NCI-H187 treated with DMSO at 0.1 percent for 48 hours (cell line): ENCODE results near the gene CACYBP.

Source experiments
- DNase-seq: peaks from one replicate; lab custom pipeline; 2025; lab: John Stamatoyannopoulos, UW

Gene CACYBP

DNA sequence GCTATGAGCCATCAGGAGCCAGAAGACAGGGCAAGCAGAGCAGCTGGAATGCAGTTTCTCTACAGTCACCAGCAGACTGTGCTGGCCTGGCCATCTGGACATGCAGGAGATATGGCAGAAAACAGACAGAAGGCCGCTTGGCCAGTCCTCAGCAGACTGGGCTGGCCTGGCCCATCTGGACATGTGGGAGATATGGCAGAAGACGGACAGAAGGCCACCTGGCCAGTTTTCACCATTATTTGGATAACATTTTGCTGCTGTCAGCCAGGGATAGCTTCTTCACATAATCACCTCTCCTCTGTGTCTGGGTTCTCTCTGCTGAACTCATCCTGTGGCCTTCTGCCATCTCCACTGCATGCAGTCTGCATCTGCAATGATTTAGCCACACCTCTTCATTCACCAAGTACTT, 25.0 kb upstream of the CACYBP start:
- DNase-seq, result no peak

DNA sequence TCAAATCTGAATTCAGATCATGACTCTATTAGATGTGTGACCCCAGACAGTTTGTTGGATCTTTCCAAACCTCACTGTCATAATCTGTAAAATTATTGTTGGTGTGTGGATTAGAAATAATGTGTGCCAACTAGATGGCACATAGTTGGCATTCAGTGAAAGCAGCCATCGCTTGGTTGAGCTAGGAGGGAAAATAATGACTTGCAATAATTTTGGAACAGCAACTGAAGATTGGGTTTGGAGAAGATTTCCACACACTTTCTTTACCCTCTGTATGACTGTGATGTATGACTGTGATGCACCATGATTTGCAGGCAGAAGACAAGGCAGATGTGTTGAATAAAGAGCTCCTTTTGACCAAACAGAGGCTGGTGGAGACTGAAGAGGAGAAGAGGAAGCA, 24.0 kb upstream of the CACYBP start:
- DNase-seq, result no peak

DNA sequence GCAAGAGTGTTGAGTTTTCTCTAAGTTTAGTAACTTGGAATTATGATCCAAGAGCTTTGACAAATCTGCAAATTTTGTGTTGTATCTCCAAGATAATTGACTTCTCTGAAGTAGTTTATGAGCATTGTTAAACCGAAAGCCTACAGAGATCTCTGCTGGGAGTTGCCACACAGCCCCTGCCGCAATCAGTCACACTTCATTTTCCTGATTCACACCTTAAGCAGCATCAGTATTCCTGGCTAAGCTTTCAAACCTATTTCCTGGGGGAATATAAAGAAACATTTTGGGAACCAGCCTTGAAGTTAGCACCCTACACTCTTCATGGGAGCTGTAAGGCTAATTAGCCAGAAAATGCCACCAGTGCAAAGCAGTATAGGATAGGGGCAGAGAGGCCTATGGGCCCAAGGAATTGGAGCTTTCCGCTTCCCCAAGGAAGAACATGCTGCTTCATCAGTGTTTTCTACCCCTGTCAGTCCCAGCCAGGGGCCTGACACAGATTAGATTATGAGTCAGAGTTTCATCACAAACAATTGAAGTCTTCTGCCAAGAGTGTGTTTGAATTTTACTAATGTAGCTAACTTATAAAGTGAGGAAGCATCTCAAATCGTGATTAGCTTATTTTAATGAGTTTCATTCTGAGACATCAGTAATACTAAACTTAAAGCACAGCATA, 23.2 kb upstream of the CACYBP start:
- no peak for DNase-seq

DNA sequence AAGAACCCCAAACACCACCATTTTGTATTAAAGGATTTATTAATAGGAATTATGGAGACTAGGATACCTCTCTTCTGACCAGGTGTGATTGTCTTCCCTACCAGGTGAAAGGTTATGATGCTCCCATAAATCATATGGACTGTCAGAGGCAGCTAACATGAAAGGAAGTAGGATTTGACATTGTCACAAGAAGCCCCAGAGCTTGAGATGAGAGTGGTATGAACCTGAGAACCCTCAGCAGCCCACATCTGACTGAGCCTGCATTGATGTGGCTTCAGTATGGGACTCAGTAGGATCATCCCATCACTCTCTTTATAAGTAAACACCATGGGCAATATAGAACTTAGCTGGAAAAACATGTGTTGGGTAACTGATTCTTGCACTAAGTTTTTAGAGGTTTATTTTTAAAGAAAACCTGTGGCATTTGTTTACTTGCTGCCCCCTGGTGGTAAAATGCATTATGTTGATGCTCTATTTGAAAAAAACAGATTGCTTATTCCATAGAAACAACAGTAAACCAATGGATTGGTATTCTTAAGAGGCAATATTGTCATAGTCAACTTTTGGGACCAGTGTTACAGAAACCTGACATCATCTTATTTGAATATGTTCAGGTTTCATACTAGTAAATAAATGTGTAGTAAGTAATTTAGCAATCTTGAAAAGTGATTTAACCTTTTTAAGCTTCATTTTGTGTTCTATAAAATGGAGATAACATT, 16.6 kb upstream of the CACYBP start:
- no peak for DNase-seq

DNA sequence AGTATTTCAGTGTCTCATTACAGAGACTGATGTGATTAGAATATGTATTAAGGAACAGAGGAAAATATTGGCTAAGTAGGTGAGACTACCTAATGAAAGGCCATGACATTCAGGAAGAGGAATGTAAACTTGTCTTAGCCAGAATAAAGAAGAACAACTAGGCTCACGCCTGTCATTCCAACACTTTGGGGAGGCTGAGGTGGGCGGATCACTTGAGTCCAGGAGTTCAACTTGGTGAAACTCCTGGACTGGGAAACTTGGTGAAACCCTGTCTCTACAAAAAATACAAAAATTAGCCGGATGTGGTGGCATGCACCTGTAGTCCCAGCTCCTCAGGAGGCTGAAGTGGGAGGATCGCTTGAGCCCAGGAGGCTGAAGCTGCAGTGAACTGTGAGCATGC, 14.8 kb upstream of the CACYBP start:
- DNase-seq, result no peak

DNA sequence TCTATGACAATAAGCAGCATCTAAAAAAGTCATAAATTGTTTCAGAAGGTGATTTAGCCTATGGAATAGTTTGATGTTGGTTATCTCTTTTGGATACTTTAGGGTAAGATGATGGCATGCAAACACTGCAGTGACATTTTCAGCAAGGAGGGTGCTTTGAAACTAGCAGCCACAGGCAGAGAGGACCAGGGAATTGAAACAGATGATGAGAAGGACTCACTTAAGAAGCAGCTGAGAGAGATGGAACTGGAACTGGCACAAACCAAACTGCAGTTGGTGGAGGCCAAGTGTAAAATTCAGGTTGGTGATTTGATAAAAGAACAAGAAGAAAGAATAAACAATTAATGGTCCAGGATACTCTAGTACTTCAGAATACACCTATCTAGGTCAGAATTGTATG, 11.2 kb upstream of the CACYBP start:
- no peak for DNase-seq

DNA sequence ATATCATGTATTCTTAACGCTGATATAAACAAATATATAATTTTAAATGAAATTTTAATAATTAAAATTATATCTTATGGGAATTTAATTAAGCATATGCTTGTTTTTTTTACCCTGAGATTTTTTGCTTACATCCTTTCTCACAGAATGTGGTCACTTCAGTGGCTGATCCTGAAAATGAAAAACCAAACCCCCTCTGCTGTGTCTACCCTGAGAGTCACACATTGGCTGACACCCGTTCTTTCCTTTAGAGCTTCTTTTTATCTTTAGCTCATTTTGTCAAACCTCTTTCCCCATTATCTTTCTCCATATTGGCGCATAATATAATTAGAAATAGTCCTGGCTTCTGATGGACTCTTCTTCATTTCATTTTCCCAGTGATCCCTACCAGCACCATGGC, 10.8 kb upstream of the CACYBP start:
- DNase-seq, result no peak

DNA sequence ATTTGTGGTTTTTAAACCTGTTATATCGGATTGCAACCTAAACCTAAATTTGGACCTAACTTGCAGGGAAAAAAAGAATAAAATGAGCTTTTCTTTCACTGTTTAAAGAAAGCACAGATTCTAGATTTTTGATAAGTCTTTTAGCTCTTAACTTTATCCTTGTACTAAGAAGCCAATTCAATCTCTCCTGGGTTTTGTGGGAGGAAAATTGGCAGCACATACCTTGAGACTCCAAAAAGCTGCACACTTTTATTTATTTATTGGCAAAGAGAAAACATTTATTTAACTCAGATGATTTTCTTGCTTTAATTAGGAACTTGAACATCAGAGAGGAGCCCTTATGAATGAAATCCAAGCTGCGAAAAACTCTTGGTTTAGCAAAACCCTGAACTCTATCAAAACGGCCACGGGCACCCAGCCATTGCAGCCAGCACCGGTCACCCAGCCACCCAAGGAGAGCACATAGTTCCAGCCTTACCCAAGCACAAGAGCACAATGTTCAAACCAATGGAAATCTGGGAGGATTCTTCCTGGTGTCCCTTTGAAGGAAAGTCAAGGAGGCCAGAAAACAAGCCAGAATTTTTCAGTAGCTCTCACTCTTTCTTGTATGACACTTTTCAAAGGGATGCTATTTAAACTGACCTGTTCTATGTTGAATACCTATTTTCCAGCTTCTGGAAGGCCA, 10.1 kb upstream of the CACYBP start:
- DNase-seq, result no peak

DNA sequence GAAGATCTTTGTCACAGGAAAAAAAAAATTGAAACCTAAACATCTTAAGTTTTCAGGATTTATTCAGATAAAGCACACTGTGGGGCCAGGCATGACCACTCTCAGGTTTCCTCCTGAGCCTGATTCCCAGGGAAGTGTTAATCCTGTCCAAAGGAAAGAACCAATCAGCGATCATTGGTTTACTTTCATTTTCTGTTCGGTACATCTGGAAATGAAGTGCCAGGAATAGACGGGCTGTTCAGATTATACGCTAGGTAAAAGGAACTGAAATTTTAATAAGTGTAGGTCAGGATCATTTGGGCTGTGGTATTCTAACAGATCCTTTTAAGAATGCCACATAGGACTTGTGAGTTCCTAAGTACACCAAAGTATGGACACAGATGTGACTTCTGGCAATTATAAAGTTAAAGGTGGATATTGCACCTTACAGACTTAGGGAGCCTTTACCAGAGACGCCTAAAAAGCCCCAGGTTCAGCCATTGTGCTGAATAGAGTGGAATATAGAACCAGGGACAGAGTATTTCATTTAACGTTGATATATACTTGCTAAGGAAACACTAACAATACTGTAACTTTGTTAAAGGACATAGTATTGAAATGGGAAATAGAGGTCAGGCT, 9.3 kb upstream of the CACYBP start:
- DNase-seq, result no peak

DNA sequence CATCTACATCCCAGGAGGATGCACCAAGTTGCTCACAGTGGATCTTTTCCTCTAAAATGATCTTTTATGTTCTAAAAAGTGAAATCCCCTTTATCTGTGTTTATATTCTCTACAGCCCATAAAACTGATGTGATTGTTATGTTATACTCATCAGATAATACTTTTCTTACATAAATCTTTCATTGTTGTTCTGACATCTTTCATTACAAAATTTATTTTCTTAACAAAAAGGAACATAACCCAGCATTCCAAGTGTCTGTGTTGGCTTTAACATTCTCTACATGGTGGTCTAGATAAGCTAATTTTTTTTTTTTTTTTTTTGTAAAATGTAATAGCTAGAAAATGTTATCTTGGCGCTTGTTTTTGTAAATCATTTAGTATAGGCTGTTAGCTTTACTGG, 8.3 kb upstream of the CACYBP start:
- no peak for DNase-seq

DNA sequence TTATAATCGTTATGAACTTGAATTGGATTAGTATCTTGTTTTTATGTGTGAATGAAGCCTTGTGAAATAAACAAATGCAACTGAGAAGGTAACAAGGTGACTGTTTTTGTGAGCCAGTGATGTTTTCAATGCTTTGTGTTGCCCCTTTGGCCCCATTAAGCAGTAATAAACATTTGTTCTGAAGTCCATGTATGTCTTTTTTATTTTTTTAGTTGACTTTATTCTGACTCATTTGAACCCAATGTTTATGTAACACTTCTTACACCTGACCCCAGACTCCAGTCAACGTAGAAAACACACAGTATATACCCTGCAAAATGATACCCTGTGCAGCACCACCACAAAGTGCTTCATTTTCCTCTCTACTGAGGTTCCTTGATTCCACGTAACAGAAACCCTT, 4.6 kb upstream of the CACYBP start:
- no peak for DNase-seq

DNA sequence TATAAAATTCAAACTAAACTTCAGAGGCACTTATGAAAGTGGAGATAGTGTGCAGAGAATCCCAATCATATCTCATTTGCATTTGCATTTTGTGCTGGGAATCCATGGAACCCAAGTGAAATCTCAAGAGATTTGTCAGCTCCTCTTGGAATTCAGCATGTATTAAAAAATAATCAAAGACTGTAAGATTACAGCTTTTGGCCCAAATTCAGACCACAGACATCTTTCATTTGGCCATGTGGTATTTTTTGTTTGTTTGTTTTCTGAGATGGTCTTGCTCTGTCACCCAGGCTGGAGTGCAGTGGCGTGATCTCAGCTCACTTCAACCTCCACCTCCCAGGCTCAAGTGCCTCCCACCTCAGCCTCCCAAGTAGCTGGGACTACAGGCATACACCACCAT, 3.8 kb upstream of the CACYBP start:
- DNase-seq, result no peak

DNA sequence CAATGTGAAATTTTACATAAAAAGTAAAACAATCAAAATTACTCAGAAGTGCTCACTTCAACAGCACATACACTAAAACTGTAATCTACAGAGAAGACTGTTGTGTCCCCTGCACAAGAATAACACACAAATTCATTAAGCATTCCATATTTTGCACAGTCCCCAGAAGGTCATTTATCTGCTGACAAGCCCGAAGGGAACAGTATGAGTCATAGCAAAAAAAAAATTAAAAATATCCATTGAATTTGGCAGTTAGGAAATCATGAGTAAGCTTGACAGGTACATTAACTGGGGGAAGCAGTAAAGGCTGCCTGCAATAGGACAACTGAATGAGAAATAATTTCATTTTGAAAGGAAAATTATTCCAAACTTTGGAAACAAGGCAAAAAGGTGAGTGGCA, 3.3 kb upstream of the CACYBP start:
- DNase-seq, result no peak

DNA sequence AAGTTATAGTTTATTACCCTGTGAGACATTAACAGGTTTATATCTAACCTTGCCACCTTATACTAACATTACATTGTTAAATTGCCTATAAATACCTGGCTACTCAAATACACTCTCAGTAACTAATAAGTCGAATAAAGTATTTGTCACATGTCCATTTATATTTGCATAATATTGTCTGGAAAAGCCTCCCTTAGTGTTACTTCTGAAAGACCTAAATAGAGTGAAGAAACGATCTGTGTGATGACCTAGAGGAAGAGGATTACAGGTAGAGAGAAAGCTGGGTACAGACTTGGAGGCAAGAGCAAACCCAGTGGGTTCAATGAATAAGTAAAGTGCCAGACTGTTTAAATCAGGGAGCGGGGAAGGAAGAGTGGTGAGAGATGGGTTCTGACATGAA, 2.7 kb upstream of the CACYBP start:
- DNase-seq, result no peak

DNA sequence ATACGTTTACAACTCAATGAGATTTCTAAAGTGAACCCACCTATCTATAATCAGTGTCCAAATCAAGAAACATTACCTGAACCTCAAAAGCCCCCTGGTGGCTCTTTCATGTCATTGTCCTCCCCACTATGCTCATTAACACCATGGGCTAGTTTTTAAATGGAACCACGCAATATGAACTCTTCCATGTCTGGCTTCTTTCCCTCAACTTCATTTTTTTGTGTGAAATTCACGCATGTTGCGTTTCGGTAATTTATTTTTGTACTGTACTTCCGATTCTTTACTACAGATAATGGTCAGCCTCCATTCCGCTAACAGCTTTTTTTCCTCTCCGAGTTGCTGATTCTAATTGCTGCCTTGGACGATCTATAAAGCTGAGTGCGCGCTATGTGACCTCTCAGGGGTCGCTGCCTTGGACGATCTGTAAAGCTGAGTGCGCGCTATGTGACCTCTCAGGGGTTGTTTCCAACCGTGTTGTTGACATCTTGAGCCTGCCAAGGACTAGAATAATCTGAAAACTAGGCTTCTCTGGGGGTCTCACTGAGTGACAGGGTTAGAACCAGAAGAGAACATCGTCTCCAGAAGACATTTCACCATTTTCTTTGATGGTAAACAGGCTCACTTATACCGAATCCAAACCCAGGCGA, 1.1 kb upstream of the CACYBP start:
- DNase-seq, result peak; percentile 62

DNA sequence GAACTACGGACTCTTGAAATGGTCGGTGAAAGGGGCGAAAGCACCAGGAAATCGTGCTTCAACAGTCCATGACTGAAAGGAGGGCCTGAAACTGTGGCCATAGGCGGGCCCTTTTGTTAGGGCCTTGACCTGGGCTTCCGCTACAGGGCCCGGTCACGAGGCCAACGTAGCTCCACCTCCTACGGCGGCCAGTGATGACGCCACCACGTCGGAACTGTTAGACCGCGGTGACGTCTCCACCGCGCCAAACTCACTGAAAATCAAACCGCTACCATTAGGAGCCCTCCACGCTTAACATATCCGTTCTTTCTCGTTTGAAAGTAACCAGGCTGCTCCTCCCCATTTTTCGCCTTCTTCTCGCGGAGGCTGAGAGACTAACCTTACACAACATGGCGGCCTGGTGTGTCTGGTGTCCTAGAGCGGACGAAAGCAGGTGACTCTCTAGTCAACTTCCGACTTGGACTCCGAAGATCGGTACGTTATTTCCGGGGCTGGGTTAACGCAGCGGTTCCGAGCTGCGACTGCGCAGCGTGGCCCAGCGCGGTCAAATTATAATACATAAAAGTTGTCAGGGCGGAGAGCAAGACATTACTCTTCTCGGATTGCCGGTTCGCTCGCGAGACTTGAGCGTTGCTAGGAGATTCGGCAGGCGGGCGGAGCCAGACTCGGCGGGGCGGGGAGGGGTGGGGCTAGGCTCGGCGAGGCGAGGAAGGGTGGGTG, 371 bp upstream of the CACYBP start:
- peak; percentile 99 for DNase-seq

DNA sequence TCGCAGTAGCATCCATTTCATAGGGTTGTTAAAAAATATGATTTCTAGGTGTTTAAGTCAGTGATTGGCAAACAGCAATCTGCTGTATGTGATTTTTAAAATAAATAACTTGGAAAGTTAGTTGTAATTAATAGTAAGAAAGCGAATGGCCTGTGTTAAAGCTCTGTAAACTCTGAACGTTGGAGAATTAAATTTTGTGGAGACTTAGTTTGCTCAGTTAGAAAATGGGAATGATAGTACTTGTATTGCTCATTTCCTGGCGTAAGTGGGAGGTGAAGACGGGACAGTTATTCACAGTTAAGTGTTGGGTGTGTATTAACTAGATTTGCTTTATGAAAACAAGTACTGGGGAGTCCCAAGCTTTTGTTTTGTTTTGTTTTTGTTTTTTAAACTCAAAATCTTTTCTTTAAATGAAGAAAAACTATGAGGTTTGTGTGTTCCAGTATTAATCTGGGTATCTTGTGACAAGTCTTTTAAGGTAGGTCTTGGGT, 995 bp downstream of the CACYBP start:
- DNase-seq, result no peak

DNA sequence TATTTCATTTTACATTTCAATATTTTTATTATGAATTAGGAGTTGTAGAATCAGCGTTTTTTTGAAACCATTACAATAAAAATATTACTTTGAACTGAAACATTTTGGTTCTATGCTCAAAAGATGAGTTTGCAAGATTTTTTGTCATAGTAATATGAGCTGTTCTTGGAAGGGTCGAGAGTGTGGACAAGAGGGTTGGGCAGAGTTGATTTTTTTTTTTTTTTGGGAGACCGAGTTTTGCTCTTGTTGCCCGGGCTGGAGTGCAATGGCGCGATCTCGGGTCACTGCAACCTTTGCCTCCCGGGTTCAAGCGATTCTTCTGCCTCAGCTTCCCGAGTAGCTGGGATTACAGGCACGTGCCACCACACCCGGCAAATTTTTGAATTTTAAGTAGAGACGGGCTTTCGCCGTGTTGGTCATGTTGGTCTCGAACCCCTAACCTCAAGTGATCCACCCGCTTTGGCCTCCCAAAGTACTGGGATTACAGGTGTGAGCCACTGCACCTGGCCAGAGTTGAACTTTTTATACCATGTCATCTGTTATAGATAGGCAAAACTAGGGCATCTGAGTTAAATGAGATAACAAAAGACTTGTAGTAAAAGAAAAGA, 3.3 kb downstream of the CACYBP start:
- no peak for DNase-seq

DNA sequence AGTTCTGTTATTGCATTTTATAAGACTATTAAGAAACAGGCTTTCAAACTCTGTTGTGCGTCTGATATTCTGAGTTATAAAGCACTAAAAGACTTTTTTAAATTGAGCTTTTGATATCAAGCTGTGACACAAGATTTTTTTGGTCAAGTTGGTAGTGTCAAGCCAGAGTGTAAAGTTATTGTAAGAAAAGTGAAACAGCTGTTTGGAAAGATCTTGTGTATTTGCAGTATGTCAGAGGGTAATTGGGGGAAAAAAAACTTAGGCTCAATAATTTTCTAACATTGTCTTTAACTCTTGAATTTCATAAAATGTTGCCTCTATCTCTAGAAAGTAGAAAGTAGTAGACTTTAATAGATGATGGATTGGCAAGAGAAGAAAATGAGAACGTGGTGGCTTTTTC, 3.8 kb downstream of the CACYBP start:
- no peak for DNase-seq

DNA sequence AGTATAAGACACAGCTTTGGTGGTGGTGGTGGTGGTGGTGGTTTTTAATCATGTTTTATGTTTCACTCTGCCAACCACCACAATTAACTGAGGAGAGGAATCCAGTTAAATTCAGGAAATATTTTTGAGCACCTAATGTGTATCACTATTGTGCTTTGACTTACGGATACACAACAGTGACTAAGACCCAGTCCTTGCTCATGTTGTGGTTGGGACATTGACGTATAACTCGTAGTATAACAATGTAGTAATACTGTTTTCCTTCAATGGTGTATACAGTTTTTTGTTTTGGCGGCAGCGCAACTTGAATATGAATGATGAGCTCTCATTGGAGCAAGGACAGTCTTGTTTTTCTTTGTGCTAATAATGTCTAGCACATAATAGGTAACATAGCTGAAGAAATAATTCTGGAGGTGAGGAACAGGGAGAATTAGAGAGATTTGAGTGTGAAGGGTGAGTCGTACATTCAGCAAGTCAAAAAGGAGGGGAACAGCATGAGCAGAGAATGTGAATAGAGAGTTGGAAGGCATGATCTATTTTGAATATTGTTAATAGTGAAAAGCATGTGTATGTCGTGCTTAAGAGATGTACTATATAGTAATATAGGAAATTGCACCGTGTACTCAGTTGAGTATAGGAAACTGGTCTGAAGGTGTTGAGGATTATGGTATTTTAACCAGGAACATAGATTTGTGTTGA, 5.5 kb downstream of the CACYBP start:
- no peak for DNase-seq

DNA sequence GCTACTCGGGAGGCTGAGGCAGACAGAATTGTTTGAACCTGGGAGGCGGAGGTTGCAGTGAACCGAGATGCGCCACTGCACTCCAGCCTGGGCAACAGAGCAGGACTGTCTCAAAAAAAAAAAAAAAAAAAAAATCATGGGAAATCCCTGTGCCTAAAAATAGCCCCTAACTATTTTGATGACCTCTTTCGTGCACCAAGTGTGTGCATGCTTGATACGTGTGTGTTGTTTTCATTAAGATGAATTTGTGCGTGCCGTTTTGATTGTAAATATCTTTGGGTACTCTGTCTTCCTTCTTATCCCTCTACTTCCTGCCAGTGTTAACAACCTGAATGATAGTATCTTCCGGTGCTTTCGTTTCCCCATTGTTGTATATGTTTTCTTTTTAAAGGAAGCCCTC, 9.8 kb downstream of the CACYBP start:
- DNase-seq, result no peak
